Anterior cingulate cortex (tissue), 58 donors: ENCODE data around the gene RANBP3.

Experiments
- DNase-seq, 58 donors: peaks; one replicate each; lab custom pipeline; 2025; lab: John Stamatoyannopoulos, UW

The RANBP3 gene

DNA sequence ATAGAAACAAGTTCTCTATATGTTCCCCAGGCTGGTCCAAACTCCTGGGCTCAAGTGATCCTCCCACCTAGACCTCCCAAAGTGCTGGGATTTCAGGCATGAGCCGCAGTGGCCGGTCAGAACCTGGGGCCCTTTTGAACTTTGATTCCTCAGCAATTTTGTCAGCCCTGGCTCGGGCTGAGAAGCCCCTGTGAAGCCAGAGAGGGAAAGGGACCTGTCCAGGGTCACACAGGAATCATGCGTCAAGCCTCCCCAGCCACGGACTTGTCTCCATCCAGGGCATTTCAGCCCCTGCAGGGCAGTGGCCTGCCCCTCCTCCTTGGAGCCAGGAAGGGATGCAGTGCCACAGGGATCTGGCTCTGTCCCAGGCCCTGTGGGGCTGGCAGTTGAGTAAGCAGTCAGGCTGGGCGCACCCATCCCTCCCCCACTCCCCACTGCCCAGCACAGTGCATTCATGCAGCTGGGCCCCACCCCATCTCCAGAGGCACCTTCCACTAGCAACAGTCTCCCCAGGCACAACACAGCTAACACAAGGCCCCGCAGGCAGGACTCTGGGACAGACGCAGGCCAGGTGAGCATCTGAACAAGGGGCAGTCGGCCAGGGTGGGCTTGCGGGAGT, 64.1 kb downstream of the RANBP3 start, which contains the start of gene CAPS:
Gene CAPS (plus strand): TSS at position 516 of the 619 bp plus-strand sequence. CDS start 153 bp downstream, outside the sequence.
- peak in 26 of 58 donors; percentile 2 to 82 (median 30) for DNase-seq

DNA sequence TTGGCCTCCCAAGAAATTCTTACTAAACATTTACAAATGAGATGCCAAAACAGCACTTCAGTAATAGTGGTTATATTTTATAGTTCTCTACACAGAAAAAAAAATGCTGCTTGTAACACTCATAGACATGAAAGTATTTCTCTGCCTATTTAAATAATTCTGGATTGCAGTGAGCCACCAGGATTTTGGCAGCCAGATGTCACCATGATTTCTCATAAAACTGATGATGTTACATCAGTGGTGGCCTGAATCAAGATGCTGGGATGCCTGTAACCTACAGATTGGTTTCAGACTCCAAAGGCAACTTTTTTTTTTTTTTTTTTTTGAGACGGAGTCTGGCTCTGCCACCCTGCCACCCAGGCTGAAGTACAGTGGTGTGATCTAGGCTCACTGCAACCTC, 66.6 kb downstream of the RANBP3 start:
- no peak for DNase-seq

DNA sequence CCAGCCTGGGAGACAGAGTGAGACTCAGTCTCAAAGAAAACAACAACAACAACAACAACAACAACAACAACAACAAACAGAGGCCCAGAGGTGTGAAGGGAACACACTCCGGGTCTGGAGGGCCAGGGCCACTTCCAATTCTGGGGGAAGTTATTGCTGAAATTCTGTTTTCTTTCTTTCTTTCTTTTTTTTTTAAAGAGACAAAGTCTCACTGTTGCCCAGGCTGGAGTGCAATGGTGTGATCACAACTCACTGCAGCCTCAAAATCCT, 67.4 kb downstream of the RANBP3 start:
- no peak for DNase-seq

DNA sequence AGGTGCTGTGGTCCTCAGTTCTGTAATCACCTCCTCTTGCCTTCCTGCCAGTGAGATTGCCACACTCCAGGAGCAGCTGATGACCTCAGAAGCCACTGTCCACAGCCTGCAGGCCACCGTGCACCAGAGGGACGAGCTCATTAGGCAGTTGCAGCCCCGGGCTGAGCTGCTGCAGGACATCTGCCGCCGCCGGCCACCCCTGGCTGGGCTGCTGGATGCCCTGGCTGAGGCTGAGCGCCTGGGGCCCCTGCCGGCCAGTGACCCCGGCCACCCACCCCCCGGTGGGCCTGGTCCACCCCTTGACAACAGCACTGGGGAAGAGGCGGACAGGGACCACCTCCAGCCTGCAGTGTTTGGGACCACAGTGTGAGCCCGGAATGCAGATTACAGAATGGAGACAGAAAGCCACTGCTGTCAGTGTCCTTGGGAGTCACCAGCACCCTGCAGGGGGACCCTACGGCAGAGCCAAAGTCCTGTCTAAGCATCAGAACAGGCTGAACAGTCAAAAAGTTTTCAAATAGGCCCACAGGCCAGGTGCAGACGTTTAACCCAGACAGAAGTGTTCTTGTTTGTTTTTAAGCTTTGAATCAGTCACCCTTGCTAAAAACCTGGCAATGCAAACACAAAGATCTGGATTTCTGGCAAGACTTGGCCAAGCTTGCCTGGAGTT, 69.0 kb downstream of the RANBP3 start:
- DNase-seq, result no peak

DNA sequence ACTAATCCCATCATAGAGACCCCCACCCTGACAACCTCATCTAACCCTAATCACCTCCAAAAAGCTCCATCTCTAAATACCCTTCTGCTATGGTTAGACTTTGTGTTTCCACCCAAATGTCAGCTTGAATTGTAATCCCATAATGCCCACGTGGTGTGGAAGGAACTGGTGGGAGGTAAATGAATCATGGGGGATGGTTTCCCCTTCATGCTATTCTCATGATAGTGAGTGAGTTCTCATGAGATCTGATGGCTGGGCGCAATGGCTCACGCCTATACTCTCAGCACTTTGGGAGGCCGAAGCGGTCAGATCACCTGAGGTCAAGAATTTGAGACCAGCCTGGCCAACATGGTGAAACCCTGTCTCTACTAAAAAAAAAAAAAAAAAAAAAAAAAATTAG, 70.7 kb downstream of the RANBP3 start:
- DNase-seq, result no peak

DNA sequence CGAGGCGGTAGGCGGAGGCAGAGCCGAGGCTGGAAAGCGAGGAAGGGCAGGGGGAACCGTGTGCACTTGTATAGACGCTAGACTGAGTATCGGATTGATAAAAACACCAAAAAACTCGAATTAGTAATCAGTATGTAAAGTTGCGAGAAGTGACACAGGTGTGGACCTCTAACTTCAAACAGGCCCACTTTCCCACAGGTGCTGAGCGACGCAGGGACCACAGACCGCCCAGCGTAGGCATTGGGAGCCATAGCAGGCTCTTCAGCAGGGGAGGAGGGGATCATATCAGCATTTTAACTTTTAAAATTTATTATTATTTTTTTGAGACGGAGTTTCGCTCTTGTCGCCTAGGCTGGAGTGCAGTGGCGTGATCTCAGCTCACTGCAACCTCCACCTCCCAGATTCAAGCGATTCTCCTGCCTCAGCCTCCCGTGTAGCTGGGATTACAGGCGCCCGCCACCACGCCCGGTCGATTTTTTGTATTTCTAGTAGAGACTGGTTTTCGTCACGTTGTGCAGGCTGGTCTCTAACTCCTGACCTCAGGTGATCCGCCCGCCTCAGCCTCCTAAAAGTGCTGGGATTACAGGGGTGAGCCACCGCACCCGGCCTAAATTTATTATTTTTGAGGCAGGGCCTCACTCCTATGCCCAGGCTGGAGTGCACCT, 72.7 kb downstream of the RANBP3 start:
- no peak for DNase-seq

DNA sequence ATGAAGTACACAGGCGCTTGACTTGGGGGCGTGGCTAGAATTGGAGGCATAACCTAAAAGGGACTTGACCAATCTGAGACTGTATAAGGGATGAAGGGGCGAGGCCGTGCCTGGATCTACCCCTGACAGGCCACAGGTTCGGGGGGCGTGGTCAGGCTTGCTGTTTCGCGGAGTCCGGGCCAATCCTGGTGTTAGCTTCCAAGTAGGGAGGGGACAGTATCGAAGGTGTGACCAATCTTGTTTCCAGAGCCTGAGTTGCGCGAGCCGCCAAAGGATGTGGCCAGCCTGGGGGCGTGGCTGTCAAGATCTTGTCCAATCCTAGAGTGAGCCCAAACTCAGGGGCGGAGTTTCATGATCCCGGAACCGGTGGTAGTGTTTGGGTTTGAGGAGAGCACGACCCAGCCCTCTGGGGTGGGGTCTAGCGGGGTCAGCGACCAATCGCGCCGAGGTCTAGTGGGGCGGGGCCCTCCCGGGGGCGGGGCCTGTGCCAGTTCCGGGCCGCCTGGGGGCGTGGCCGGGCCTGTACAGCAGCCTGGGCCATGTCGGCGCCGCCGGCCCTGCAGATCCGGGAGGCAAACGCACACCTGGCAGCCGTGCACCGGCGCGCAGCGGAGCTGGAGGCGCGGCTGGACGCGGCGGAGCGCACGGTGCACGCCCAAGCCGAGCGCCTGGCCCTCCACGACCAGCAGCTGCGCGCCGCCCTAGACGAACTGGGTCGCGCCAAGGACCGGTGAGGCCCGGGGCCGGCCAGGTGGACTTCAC, 73.4 kb downstream of the RANBP3 start, which contains the start of gene VMAC:
Gene VMAC (plus strand): TSS at position 521 of the 762 bp plus-strand sequence. CDS start 19 bp downstream, at position 540.
- DNase-seq, result peak; percentile 93 to 100 (median 100)

DNA sequence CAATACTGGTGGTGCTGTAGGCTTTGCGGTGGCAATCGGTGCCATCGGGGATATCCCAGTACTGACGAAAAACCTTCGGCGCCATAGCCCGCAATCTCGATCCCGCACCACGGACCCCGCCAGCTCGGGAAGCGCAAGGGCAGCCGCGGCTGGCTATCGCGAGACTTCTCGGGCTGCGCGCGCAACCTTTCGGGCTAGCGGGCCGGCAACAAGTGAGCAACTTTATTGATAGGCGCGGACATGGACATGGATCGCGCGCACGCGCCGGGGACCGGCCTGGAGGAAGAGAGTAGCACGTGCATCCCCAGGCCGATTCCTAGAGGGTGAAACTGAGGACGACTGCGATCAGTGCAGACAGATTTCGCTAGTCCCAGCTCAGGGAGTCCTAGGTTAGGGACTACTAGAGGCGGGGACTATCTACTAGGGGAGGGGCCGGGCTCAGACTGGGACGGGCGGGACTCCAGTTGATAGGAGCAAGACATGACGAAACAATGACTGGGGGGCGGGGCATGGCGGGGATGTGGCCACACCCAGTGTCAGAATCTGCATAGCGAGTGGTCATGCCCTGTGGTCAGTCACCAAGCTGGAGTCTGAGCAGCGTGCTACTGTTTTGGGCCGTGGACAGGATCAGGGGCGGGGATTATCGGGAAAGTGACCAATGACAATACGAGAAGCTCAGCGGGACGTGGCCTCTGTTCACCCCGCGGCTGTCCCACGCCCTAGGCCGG, 74.2 kb downstream of the RANBP3 start, which contains the start of gene NDUFA11:
Gene NDUFA11 (minus strand): TSS at position 167 of the 728 bp plus-strand sequence. CDS start 82 bp downstream, at position 85.
- DNase-seq, result peak; percentile 87 to 100 (median 98)

DNA sequence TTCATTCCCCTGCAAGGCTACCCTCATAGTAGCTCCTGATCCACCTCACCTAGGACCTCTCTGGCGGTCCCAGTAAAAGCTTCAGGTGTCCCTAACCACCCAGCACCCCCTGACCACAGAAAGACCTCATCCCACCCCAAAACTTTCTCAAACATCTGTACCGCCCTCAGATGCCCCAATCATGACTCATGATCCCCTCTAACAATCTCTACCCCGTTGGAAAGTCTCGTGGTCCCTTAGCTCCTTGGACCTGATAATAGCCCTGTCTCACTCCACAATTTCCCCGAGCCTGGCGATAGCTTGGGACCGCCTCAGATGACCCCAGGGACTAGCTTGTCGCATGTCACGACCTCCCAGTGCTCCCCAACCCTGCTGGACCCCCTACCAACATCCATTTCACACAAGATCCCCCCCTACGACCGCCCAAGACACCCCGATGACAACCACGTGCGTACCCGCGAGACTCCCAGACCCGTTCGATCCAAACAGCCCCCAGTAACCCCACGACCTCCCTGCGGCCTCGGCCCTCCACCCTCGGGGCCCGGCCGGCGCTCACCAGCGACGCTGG, 74.8 kb downstream of the RANBP3 start:
- peak in 2 of 58 donors; percentile 58 to 61 for DNase-seq

DNA sequence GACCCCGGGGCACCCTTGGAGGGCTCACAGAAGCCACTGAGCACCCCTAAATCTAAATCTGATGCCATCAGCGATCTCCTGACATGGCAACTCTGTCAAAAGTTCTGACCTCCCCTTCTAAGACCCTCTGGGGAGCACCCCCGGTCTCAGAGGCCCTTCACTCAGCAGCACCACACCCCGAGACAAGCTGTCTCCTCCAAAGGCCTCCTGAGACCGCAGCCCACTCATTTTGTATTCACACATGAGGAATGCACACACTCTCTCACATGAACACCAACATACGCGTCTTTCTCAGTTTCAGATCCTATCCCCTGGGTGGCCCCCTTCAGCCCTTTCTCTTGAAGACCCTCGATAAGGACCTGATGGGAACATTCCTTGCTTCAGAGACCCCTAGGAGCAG, 77.0 kb downstream of the RANBP3 start:
- DNase-seq, result no peak

DNA sequence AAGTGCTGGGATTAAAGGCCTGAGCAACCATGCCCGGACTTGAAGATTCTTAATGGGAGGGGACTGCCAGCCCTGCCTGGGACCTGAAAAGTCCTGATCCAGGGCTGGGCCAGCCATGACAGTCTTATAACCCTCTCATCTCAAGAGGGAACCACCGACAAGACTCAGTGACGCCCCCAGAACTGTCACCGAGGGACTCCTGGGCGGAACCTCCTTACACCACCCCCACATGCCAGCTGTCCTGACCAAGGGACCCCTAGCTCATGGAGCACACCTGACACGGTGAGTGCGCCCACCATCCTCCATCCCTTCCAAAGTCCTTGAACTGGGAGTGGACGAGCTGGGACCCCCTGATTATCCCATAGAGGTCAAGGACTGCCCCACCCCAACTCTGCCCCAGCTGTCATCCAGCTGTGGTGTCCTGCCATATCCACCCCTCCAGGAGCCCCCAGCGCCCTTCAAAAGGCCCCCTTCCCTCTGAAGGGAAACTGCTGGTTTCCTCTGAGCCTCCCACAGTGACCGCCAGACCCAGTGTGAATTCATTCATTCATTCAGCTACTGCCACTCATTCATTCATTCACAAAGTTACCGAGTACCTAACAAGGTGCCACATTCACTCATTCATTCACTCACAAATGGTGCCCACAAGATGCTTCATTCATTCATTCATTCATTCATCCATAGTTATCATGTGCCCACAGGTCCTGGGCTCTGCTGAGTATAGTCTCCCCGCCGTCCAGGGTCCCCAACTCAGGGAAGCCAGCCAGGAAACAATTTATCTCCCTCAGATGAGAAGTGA, 78.0 kb downstream of the RANBP3 start:
- no peak for DNase-seq

DNA sequence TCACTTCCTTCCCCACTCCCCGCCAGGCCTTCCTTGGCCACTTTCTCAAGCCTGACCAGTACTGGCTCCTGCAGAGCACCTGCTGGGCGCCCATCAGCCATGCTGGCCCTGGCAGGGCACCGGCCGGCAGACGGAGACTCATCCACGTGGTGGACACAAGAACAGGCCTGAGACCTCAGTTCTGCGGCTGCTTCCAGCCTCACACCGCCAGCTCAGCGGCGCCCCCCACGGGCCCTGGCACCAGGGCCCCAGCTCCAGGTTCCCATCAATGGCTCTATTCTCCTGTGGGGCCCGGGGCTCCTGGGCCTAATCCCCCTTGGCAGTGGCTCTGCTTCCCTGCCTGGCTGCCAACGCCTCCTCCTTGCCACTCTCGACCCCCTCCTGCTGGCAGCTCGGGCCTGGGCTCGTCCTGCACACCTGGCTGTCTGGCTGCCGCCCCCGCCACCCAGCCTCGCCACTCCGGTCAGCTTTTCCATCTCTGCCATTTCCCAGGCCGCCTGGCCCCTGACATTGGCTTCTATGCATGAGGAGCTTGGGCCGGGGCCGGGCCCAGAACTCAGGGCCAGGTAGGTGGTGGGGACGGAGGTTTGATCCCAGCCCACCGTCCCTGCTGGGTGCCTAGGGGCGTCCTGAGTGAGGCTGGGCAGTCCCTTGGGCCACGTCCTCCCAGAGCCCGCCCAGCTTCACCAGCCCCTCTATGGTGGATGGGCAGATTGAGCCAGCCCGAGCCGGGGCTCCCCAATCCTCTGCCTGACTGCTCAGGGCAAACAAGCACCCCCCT, 80.6 kb downstream of the RANBP3 start:
- DNase-seq, result no peak

DNA sequence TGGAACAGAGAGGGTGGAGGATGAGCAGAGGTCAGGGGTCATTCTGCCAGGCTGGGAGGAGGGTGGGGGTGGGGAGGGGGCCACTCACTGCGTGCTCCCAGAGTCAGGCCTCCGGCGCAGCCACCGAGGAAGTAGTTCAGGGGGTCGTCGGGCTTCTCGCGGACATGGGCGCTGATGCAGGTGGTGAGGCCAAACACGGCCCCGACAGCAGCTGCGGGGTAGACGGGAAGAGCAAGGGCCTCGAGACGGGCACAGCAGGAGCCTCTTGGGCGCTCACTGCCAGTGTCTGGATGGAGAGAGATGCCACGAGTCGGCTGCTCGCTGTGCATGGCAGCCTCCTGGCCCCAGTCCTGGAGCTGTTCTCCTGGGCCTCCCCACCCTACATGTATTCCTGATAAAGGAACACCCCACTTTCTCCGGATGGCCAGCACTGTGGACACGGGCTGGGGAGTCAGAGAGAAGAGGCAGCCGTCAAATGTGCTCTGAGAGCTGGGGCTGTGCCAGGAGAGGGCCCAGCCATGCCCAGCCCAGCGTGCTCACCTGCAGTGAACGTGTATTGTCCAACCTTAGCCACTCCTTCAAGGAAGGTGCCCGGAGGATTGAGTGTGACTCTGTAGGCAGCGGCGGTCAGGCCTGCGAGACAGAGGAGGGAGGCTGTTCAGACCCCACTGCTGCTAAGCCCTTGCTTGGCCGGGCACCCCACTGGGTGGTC, 81.4 kb downstream of the RANBP3 start:
- DNase-seq, result no peak

DNA sequence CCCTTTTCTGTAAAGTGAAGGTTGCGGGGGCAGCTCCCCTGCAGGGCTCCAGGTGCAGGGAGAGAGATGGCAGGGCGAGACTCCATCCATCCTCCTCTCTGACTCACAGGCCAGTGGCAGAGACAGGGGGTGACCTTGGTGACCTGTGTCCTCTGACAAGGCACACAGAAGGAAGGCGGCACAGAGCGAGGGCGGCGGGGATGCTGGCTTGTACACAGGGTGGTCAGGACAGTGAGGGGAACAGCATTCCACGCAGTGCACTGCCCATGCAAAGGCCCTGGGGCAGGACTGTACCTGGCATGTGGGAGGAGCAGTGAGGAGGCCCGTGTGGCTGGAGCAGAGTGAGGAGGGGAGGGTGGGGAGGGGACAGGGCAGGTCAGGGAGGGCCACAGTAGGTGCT, 82.0 kb downstream of the RANBP3 start:
- DNase-seq, result no peak

DNA sequence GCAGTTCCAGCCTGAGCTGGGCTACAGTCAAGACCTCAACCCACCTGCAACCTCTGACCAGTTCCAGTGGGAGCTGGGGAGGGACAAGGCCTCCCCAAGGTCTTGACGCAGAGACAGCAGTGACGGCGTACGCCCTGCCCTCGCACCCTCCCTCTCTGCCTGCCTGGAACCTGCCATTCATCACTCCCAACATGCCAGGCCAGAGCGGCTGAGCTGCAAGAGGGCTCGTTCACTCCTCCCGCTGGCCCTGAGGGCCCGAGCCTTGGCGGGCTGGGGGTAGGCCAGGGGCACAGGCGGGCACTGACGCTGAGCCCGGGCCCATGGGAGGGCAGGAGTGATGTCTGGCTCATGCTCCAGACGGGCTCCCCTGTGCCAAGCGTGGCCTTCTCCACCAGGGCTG, 82.5 kb downstream of the RANBP3 start:
- DNase-seq, result no peak

DNA sequence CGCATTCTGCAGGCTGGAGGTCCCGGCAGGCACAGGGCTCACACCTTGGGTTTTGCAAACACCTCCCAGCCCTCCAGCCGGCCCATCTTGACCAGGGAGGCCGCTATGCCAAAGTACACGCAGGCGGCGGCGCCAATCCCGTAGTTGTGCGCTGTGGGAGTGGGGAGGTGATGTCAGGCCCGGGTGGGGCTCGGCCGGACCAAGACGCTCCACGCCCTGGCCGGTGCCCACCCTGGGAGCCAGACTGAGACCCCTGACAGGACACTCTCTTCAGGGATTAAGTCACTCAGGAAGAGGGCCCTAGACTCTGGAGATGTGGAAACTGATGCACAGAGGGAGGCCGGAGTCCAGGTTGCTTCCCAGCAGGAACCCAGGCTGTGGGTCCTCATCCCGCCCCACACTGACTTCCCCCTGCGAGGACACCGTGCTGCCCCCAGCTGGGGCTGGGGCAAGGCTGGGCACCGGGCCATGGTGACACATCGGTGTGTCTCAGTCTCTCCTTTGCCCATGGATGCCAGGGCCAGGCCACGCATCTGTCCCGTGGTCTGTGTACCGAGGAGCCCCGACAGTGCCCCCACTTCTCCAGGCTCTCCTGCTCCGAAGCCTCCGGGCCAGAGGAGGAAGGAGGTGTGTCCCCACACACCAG, 83.1 kb downstream of the RANBP3 start:
- no peak for DNase-seq
